IPS-NIHi7 (cell line): Measurements from ENCODE around the gene RPLP1.

ENCODE experiments used
- DNase-seq: peaks from one replicate; pipeline ENCODE4 v3.0.0; 2012; ENCODE audit warnings: mixed read lengths; ENCODE audit errors: extremely low spot score

Gene RPLP1

GRCh38 chr15:69498282-69498681 lies 45.7 kb downstream of the RPLP1 start:
- DNase-seq = no peak

GRCh38 chr15:69498987-69499386 lies 46.4 kb downstream of the RPLP1 start:
- no peak for DNase-seq

- no peak for DNase-seq
These were observed 47.0 kb downstream of the RPLP1 start for GRCh38 chr15:69499521-69500211.

GRCh38 chr15:69500339-69500738 lies 47.7 kb downstream of the RPLP1 start:
- DNase-seq = no peak

GRCh38 chr15:69501456-69501855 lies 48.8 kb downstream of the RPLP1 start:
- no peak for DNase-seq

- no peak for DNase-seq
These were observed 49.9 kb downstream of the RPLP1 start for GRCh38 chr15:69502470-69503045.

GRCh38 chr15:69504352-69505040 lies 51.9 kb downstream of the RPLP1 start:
- no peak for DNase-seq
